Non-pigmented ciliary epithelial cell (primary cell): ENCODE measurements around the gene CORO2B.

Experiments used
- DNase-seq: peaks from one replicate; pipeline ENCODE4 v3.0.0-alpha.2; 2010; ENCODE audit warnings: low read depth

The CORO2B gene, protein sequence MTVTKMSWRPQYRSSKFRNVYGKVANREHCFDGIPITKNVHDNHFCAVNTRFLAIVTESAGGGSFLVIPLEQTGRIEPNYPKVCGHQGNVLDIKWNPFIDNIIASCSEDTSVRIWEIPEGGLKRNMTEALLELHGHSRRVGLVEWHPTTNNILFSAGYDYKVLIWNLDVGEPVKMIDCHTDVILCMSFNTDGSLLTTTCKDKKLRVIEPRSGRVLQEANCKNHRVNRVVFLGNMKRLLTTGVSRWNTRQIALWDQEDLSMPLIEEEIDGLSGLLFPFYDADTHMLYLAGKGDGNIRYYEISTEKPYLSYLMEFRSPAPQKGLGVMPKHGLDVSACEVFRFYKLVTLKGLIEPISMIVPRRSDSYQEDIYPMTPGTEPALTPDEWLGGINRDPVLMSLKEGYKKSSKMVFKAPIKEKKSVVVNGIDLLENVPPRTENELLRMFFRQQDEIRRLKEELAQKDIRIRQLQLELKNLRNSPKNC

DNA sequence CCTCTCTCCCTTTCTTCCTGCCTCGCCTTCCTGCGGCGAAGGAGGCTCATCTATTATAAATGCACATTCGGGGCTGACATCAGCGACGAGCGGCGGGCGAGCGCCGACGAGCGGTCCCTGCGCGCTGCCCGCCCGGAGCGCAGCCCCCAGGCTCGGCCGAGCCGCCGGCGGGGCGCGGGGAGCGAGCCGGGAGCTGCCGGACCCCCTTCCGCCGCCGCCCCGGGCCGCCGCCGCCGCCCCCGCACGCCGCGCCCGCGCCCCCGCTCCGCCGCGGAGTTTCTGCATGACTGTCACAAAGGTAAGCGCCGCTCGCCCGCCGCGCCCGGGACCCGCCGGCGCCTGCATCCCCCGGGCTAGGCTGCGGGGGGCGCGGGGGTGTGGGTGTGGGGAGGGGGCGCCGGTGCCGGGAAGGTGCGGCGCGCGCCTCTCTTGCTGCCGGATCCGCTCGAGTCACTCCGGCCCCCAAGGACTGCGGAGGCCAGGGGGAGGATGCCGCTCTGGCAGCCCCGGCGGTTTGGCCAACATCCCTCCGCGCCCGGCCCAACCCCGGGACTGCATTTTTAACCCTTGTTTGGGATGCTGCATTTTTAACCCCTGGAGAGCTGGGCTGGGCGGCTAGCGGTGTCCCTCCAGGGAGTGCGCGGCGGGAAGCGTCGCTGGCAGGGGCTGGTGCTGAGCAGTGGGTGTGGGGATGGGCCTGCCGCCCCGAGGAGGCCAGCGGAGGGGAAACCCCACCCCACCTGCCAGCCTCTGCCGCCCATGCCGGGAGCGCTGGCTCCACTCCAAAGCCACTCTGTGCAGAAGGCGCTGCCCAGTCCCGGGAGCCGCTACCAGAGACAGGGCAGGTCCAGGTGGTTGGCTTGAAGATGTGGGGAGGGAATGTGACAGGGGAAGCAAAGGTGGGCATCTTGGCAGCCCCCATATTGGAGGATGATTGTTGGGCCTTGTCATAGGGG lies at the start of gene CORO2B:
Gene CORO2B (plus strand): TSS at position 14 of the 956 bp plus-strand sequence. CDS start 270 bp downstream, at position 284.
- no peak for DNase-seq

DNA sequence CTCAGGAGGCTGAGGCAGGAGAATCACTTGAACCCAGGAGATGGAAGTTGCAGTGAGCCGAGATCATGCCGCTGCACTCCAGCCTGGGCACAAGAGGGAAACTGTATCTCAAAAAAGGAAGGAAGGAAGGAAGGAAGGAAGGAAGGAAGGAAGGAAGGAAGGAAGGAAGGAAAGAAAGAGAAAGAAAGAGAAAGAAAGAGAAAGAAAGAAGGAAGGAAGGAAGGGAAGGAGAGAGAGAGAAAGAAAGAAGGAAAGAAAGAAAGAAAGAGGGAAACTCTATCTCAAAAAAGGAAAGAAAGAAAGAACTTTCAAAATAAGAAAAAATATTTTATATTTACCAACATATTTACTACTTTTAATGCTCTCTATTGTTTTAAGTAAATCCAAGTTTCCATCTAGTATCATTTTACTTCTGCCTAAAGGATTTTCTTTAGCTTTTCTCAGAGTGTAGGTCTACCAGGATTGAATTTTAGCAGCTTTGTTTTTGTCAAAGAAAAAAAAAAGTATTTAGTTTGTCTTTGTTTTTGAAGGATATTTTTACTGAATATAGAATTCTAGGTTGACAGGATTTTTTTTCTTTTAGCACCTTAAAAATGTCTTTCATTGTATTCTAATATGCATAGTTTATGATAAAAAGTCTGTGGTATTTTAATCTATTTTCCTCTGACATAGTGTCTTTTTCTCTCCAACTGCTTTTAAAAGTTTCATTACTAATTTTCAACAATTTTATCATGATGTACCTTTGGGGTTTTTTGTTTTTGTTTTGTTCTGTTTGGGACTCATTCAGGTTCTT lies 47.2 kb upstream of the CORO2B start:
- DNase-seq = no peak

DNA sequence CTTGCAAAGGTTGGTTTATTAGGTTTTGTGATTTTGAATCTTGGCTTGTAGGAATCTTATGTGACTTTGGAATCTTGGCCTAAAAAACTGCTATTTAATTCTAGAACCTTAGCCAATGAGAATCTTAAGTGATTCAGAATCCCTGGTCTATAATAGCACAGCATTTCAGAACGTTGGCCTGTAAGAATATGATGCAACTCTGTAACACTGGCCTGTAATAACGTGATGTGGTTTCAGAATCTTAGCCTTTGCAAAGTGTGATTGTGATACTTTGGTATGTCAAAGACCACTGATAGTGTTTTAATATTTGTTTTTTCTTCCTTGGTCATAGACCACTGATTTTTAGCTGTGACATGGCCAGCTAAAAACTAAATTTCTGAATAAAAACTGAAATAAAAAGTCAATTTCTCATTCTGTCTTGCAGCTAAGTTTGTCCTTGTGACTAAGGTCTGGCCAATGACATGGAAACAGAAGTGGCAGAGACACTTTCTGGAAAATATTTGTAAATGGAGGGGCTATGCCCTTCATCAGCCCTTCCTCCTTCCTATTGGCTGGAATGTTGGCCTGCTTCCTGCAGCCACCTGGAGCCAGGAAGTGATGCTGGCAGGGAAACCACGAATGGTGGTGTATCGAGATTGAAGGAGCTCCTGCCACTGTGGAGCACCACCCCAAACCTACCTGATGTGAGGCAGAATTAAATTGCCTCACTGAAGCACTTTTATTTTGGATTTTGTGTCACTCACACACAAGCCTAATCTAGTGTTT lies 42.3 kb upstream of the CORO2B start:
- peak; percentile 79 for DNase-seq

DNA sequence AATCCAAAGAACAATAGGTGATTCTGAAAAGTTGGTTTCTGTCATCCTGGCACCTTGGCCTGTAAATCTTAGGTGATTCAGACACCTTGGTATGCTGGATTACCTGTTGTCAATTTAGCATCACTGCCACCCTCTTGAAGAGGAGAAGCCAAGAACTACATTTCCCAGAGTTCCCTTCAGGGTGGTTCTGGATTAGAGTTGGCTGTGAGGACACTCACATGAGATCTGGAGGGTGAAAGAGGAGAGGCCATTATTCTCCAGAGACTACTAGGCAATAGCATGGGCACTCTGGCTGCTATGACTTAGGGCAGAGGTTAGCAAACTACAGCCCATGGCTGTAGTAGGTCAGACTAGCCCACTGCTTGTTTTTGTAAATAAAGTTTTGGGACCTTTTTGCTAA lies 41.7 kb upstream of the CORO2B start:
- DNase-seq = no peak

DNA sequence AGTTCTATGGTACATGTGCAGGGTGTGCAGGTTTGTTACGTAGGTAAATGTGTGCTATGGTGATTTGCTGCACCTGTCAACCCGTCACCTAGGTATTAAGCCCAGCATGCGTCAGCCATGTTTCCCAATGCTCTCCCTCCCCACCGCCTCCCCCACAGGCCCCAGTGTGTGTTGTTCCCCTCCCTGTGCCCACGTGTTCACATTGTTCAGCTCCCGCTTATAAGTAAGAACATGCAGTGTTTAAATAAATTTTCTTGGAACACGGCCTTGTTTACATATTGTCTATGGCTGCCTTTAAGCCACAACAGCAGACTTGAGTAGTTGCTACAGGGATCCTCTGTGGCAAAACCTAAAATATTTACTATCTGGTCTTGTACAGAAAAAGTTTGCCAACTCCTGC lies 41.3 kb upstream of the CORO2B start:
- DNase-seq = no peak

DNA sequence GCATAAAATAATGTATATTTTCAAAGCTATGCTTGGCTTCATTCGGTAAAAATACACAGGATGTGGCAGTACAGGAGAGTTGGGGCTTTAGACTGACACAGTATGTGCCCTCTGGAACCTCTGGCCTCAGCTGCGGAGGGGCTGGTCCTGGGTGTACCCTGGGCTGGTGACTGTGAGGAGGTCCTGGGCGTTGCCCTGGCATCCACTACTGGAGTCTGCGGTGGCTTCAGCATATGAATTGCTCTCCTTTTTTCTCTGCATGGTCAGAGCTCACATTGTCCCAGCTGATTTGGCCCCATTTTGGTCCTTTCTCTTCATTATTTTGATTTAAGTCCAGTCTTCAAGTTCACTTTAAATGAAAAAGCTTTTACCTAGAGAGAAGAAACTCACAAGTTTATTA lies 40.5 kb upstream of the CORO2B start:
- no peak for DNase-seq

DNA sequence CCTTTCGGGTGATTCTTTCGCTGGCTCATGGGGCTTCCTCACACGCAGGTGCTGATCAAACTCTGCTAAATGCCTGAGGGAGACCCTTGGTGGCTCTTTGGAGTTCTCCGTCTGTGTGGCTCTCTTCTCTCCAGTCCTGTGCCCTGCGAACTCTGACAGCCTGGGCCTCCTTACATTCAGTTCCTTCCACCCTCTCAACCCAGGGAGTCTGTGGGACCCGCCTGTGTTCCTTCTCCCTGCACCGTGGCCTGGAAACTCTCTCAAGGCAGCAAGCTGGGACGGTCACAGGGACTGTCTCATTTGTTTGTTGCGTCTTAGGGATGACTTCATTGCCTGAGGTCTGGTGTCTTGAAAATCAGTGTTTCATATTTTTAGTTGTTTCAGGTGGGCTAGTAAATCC lies 37.0 kb upstream of the CORO2B start:
- DNase-seq = no peak

DNA sequence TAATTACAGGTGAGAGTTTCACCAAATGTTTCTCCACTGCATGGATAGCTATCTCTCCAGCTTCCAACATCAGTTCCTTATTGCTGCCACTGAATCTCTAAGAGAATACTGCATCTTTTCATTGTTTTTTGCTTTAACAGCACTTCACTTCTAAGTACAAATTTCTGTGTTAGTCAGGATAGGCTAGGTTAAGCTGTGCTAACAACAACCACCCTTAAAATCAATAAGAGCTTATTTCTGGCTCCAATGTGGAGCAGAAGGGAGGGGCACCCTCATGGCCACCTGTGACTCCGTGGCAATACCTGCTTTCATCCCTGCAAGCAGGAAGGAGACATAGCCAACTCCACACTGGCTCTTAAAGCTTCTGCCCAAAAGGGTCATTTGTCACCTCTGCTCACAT lies 36.4 kb upstream of the CORO2B start:
- DNase-seq = no peak

DNA sequence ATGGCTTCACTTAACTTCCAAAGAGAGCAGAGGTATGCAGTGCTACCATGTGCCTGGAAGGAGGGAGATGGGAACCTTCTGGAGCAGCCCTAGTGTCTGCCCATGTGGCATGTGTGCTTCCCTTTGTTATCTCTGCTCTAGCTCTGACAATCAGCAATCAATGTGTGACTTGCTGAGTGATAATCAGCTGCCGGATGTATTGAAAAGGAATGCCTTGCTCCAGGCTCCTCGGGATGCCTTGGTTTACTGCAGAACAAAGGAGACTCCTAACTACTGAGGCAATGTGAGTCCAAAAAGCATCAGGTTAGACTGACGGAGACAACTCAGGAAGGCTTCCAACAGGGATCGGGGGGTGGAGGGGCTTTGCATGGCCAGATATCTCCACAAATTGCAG lies 36.0 kb upstream of the CORO2B start:
- no peak for DNase-seq

DNA sequence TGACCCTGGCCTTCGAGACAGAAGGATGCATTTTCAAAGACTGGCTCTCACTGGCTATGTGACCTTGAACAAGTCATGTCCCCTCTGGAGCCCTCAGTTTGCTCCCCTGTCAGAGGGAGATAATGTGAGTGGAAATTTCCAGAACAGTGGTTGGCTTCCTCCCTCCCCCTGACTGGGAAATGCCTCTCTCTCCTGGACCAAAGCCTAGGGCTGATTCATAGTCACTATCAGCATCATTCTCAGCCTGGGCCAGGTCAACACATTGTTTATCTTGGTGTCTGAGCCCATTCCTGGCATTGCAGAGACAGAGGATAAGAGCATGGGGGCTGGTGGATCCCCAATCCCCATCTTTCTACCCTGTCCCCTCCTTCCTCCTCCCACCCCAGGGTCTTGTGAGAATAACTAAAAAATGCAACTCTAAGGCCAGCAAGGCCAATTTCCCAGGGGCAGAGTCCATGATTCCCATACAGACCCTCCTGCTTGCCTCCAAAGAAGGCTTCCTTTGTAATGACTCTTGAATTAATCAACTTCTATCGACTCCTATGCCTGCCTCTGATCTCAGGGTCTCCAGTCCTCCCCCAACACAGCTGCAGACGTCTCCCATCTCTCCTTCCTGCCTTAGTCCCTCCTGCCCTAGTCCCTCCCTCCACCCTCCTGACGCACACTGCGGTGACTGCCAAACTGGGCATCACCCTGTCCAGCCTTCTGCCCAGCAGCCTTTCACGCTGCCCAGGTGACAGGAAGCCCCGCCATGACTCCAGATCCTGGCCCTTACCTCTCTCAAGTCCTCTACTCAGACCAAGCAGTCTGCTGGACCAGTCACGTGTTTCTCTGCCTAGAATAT lies 35.4 kb upstream of the CORO2B start:
- peak; percentile 81 for DNase-seq

DNA sequence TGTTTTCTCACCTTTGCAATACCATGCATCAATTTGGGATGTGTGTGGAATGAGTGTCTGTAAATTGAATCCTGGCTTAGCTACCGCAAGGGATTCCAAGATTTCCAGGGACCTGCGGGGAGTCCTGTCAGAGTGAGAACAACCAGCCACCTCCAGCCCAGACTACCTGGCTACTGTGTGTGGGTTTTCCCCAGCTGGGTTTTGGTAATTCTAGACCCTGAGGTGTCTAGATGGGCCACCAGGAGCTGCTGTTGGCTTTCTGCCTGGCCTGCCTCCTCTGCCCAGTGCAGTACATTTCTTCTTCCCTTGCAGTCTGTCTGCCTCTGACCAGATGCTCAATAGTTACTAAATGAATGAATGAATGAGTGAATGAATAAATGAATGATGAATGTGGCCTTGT lies 32.5 kb upstream of the CORO2B start:
- no peak for DNase-seq

DNA sequence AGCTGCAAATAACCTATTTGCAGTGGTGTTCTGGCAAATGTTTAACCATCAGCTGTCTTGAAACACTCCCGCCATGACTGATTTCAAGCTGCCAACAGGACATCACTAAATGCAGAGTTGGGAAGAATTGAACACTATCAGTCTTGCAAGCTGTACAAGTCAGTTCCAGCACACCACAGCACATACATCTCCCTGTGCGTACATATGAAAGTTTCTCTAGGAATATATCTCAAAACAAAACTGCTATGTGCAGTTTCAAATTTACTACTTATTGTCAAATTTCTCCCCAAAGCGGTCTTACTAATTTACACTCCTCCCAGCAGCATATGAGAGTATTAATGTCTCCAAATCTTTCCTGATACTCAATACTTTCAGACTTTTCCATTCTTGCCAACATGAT lies 30.4 kb upstream of the CORO2B start:
- DNase-seq = no peak

DNA sequence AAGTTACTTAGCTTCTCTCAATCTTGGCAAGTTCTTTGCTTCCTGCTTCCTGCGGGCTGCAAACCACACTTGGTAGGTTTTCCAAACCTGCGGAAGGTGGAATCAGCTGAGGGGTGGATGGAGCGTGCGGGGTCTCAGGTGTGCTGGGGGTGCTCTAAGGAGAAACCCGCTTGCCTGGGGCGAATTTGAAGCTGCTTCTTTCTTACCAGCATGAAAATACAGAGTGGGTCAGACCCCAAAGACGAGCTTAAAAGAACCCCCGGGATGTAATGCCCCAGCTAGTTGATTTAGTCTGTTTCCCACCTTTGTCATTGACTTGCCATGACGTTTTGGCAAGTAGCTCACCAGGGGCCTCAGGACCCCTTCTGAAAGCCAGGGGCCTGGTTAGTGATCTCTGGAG lies 28.8 kb upstream of the CORO2B start:
- DNase-seq = no peak

DNA sequence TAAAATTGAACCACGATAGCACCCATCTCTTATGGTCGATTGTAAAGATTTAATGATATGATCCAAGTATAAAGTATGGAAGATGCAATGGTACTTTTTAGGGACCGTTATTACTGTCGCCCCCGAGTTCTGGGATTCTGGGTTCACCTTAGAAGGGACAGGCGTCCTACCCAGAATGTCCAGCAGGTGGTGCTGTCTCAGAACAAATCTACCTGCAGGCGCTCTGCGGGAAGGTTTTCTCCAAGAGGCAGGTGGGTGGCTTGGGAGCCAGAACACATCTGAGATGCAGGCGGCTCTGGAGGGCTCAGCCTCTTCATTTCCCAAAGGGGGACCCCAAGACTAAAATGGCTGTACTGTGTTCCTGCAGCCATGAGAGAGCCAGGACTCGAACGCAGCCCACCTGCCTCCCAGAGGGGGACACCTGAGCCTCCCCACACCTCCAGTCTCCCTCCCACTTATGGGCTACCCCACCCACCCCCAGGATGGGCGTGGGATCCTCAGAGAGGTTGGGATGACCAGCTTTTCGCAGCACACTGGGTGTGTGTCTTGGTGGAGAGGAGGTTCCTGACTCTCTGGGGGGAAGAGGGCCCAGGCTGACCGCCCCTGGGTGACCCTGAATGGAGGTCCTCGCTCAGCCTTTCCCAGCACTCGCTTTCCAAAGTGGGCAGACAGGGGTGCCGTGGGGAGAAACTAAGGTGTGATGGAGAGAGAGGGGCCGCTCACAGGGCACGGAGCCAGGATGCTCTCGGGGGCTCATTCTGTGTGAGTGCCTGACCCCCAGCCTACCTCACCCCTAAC lies 28.1 kb upstream of the CORO2B start:
- no peak for DNase-seq

DNA sequence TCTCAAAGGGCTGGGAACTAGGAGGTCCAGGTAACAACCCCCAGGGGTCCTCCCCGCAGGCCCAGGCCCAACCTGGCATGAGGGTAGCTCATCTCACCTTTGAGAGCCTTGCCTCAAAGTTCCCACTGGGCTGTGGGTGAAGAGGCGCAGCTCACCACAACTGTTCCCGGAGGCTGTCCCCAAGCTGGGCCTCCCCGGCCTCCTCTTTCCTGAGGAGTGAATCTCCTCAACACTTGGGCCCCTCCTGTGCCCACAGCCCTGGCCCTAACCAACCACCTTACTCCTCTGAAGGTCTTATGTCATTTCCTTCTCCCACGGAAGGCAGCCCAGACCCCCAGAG lies 27.5 kb upstream of the CORO2B start:
- DNase-seq = no peak

DNA sequence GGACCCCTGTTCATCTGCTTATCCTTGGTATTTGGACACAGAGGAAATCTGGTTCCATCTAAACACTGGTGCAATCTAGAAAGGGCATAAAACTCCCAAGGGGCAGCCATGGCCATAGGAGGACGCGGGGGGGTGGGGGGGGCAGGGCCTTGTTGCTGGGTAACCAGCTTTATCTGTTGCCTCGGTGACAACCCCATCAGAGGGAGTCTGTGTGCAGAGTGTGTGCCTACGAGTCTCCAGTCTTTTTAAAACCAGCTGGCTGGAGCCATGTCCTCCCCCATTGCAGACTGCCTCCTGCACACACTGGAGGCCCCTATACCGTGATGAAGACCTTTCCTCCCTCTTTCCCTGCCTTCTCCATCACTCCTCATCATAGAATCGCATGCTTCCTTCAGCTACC lies 26.4 kb upstream of the CORO2B start:
- no peak for DNase-seq

DNA sequence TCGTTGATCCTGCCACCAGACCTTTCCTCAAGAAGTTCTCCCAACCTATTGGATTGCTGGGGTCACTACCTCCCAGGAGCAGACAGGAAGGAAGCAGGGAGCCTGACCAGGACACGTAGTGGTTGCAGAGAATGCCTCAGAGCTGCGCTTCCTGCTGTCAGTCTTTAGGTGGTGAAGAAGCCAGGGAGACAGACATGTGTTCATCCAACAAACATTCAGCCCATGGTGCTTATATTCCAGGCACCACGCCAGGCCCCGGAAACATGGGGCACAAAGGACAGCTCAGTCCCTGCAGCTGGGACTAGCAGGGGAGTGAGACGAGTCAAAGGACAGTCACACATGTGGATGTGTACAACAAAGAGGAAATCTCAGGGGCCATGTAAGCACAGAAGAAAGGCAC lies 26.0 kb upstream of the CORO2B start:
- no peak for DNase-seq

DNA sequence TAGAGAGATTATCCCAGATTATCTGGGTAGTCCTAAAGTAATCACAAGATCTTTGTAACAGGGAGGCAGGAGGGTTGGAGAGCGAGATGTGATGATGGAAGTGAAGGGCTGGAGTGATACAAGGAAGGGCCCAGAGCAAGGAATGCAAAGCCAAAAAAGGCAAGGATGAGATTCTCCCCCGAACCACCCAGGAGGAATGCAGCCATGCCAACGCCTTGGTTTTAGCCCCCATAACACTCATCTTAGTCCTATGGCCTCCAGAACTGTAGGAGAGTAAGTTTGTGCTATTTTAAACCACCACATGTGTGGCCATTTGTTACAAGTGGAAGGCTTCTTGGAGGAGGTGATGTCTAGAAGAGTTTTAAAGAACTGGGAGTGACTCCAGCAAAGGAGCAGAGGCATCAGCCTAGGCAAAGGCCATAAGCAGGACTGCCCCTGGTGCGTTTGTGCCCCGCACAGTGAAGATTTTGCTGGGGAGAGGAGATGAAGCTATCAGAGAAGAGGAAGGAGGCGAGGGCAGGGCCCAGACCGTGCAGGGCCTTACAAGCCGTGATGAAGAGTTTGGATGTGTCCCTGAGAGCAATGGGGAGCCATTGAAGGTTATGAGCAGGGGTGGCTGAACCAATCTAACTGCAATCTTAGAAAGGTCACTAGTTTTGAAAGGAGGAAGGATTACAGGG lies 25.3 kb upstream of the CORO2B start:
- DNase-seq = no peak
